NK-92 (cell line): Measurements from ENCODE around the gene SS18L1.

Source experiments
- DNase-seq: peaks from one replicate; lab custom pipeline; 2025; ENCODE audit not compliant: unreplicated experiment; lab: John Stamatoyannopoulos, UW

Gene SS18L1

GRCh38 chr20:62208795-62209755 is 65.5 kb downstream of the SS18L1 start:
- no peak for DNase-seq

- DNase-seq, result no peak
Observed at GRCh38 chr20:62209850-62210495, 66.4 kb downstream of the SS18L1 start.

GRCh38 chr20:62210496-62210855 is 66.9 kb downstream of the SS18L1 start:
- no peak for DNase-seq

- DNase-seq, result no peak
Observed at GRCh38 chr20:62211216-62211615, 67.6 kb downstream of the SS18L1 start.

GRCh38 chr20:62211769-62212288 is 68.3 kb downstream of the SS18L1 start:
- no peak for DNase-seq

- no peak for DNase-seq
Observed at GRCh38 chr20:62212299-62212698, 68.7 kb downstream of the SS18L1 start.

GRCh38 chr20:62214067-62214466 is 70.5 kb downstream of the SS18L1 start:
- no peak for DNase-seq

- no peak for DNase-seq
Observed at GRCh38 chr20:62215020-62215990, 71.7 kb downstream of the SS18L1 start.

GRCh38 chr20:62215991-62216635 is 72.5 kb downstream of the SS18L1 start:
- no peak for DNase-seq

- DNase-seq, result no peak
Observed at GRCh38 chr20:62216636-62217566, 73.3 kb downstream of the SS18L1 start.

- no peak for DNase-seq
Observed at GRCh38 chr20:62217913-62218773, 74.6 kb downstream of the SS18L1 start.

GRCh38 chr20:62219101-62219991 is 75.8 kb downstream of the SS18L1 start:
- DNase-seq, result no peak

GRCh38 chr20:62219992-62220665 is 76.6 kb downstream of the SS18L1 start, which contains the start of gene HRH3:
TSS of gene HRH3 (minus strand) at chr20:62220278. CDS start at chr20:62219970, 308 bp downstream.
- no peak for DNase-seq

- no peak for DNase-seq
Observed at GRCh38 chr20:62220666-62221568, 77.3 kb downstream of the SS18L1 start.

- no peak for DNase-seq
Observed at GRCh38 chr20:62222266-62222850, 78.8 kb downstream of the SS18L1 start.
